ENCODE data around the gene SLC6A9.

The SLC6A9 gene

GRCh38 chr1:44032170-44032790 is 1.0 kb upstream of the SLC6A9 start:
- no peak overlapping the region for H3K4me3 ChIP-seq (ENCODE audit: insufficient read depth, low read length, poor library complexity, severe bottlenecking)
- H3K79me2 ChIP-seq (ENCODE audit: insufficient read depth, low read length): no peaks in the 10 kb centered on the region
- no peaks in the 10 kb centered on the region for H3K36me3 ChIP-seq (ENCODE audit: low read length)
- 0 out of 2 replicates have a peak, but pooled peaks cover 4% of the 10 kb centered on the region for H3F3A ChIP-seq (ENCODE audit: insufficient read depth)
- H3K9me2 ChIP-seq (replicated peaks; ENCODE audit: insufficient read depth, low read length): no peaks in the 10 kb centered on the region
- no peaks in the 10 kb centered on the region for H4K20me1 ChIP-seq (ENCODE audit: low read depth, low read length)
- H3K4me2 ChIP-seq (ENCODE audit: low read depth, low read length, poor library complexity, severe bottlenecking): no peak overlapping the region
- no peak overlapping the region for H2AFZ ChIP-seq (ENCODE audit: low read depth, low read length, severe bottlenecking)
- no peak for TF ChIP-seq CTCF (IDR thresholded peaks at IDR 0.05; ENCODE audit: insufficient read depth, low read length, poor library complexity, severe bottlenecking)
- no peak for TF ChIP-seq EZH2phosphoT487 (conservative IDR thresholded peaks at IDR 0.05; ENCODE audit: low read length)
- no peak overlapping the region for H3K27ac ChIP-seq (ENCODE audit: low read depth, low read length)
- H3K9me3 ChIP-seq (ENCODE audit: insufficient read depth, low read length): no peaks in the 10 kb centered on the region
- no peaks in the 10 kb centered on the region for H3K27me3 ChIP-seq (ENCODE audit: low read length)
- no peak overlapping the region for H3K9ac ChIP-seq (ENCODE audit: low read length)

- Histone ChIP-seq H3K9ac (ENCODE audit: low read length) (peak overlapping the region; percentile 79), H4K20me1 (ENCODE audit: low read depth, low read length) (no peaks in the 10 kb centered on the region), H3K9me2 (replicated peaks; ENCODE audit: insufficient read depth, low read length) (no peaks in the 10 kb centered on the region), H3K4me2 (ENCODE audit: low read depth, low read length, poor library complexity, severe bottlenecking) (peak overlapping the region; percentile 94), H3K36me3 (ENCODE audit: low read length) (no peaks in the 10 kb centered on the region), H3K27ac (ENCODE audit: low read depth, low read length) (peak overlapping the region; percentile 73), H3K79me2 (ENCODE audit: insufficient read depth, low read length) (no peaks in the 10 kb centered on the region), H3K9me3 (ENCODE audit: insufficient read depth, low read length) (no peaks in the 10 kb centered on the region), H2AFZ (ENCODE audit: low read depth, low read length, severe bottlenecking) (peak overlapping the region; percentile 94), H3F3A (ENCODE audit: insufficient read depth) (0 out of 2 replicates have a peak, but pooled peaks cover 4% of the 10 kb centered on the region), H3K4me3 (ENCODE audit: insufficient read depth, low read length, poor library complexity, severe bottlenecking) (peak overlapping the region; percentile 73), H3K27me3 (ENCODE audit: low read length) (no peaks in the 10 kb centered on the region)
- TF ChIP-seq EZH2phosphoT487 (conservative IDR thresholded peaks at IDR 0.05; ENCODE audit: low read length): no peak
- no peak for TF ChIP-seq CTCF (IDR thresholded peaks at IDR 0.05; ENCODE audit: insufficient read depth, low read length, poor library complexity, severe bottlenecking)
Measured at GRCh38 chr1:44030605-44031251, 534 bp downstream of the SLC6A9 start.

GRCh38 chr1:44029911-44030604 is 1.2 kb downstream of the SLC6A9 start:
- no peaks in the 10 kb centered on the region for H3K9me2 ChIP-seq (replicated peaks; ENCODE audit: insufficient read depth, low read length)
- H3K27me3 ChIP-seq (ENCODE audit: low read length): no peaks in the 10 kb centered on the region
- no peak for TF ChIP-seq CTCF (IDR thresholded peaks at IDR 0.05; ENCODE audit: insufficient read depth, low read length, poor library complexity, severe bottlenecking)
- no peak for TF ChIP-seq EZH2phosphoT487 (conservative IDR thresholded peaks at IDR 0.05; ENCODE audit: low read length)
- no peaks in the 10 kb centered on the region for H4K20me1 ChIP-seq (ENCODE audit: low read depth, low read length)
- H2AFZ ChIP-seq (ENCODE audit: low read depth, low read length, severe bottlenecking): peak overlapping the region; percentile 94
- no peaks in the 10 kb centered on the region for H3K9me3 ChIP-seq (ENCODE audit: insufficient read depth, low read length)
- no peaks in the 10 kb centered on the region for H3K36me3 ChIP-seq (ENCODE audit: low read length)
- no peaks in the 10 kb centered on the region for H3K79me2 ChIP-seq (ENCODE audit: insufficient read depth, low read length)
- 0 out of 2 replicates have a peak, but pooled peaks cover 4% of the 10 kb centered on the region for H3F3A ChIP-seq (ENCODE audit: insufficient read depth)
- peak overlapping the region; percentile 73 for H3K27ac ChIP-seq (ENCODE audit: low read depth, low read length)
- H3K9ac ChIP-seq (ENCODE audit: low read length): peak overlapping the region; percentile 79
- H3K4me2 ChIP-seq (ENCODE audit: low read depth, low read length, poor library complexity, severe bottlenecking): peak overlapping the region; percentile 94
- peak overlapping the region; percentile 73 for H3K4me3 ChIP-seq (ENCODE audit: insufficient read depth, low read length, poor library complexity, severe bottlenecking)

All from SU-DHL-6 (cell line).